GM12801 (cell line): Measurements from ENCODE around the gene KCNH2.

Source experiments
- TF ChIP-seq, protein P1 (sequence below): IDR thresholded peaks from one replicate; pipeline ENCODE4 v1.5.1; 2011; ENCODE audit warnings: control low read depth; ENCODE audit not compliant: insufficient read length; ENCODE audit errors: extremely low read depth

KCNH2 gene

DNA sequence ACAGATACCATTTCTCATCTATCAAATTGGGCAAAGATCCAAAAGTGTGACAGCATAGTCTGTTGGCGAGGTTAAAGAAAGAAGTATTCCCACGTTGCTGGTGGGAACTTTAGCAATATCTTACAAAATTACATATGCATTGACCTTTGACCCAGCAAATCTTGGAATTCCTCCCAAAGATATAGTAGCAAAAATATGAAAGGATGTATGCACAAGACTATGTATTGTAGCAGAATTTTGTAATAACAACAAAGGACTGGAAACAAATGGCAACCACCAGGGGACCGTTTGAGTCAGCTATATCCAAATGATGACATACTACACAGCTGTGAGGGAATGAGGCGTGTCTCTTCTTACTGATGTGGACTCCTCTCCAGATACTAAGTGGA is 50.2 kb downstream of the KCNH2 start:
- TF ChIP-seq, protein P1, sequence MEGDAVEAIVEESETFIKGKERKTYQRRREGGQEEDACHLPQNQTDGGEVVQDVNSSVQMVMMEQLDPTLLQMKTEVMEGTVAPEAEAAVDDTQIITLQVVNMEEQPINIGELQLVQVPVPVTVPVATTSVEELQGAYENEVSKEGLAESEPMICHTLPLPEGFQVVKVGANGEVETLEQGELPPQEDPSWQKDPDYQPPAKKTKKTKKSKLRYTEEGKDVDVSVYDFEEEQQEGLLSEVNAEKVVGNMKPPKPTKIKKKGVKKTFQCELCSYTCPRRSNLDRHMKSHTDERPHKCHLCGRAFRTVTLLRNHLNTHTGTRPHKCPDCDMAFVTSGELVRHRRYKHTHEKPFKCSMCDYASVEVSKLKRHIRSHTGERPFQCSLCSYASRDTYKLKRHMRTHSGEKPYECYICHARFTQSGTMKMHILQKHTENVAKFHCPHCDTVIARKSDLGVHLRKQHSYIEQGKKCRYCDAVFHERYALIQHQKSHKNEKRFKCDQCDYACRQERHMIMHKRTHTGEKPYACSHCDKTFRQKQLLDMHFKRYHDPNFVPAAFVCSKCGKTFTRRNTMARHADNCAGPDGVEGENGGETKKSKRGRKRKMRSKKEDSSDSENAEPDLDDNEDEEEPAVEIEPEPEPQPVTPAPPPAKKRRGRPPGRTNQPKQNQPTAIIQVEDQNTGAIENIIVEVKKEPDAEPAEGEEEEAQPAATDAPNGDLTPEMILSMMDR = no peak

DNA sequence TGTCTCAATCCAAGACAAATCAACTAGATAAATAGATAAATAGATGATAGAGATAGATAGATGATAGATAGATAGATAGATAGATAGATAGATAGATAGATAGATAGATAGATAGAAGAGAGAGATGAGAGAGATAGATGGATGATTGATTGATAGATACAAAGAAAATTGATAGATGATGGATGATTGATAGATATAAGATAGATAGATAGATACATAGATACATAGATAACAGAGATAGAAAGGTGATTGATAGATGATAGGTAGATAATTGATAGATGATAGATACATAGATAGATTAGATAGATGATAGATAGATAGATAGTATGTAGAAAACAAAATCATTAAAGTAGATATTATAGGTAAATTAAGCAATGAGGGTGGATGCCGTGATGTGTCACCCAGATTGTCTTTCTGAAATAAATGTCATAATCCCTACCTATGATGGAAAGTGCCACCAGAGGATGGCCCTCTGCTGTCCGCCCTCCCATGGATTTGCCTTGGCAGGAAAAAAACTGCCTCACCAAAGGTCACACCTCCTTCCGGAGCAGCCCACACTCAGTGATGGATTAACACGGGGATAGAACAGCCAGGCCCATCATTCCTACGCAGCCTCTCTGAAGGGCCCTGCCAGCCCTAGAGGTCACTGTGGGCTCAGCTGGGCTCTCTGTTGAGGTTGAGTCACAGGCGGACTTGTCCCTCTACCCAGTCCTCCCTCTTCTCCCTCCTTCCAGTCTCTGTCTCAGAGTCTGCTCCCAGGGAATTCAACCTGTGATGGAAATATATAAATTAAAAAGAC is 50.8 kb downstream of the KCNH2 start:
- TF ChIP-seq, protein P1 = no peak

DNA sequence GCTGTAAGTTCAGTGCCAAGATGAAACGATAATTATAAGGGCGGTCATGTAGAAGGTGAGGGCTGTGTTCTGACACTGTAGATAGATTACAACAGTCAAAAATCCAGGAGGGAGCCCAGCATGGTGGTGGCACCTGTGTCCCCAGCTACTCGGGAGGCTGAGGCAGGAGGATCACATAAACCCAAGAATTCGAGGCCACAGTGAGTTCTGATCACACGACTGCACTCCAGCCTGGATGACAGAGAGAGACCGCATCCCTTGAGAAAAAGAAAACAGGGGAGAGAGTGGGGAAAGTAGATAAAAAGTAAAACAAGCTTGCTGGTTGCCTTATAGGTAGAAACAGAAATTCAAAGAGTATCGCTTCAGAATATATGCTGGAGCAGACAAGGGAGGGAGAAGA is 52.1 kb downstream of the KCNH2 start:
- TF ChIP-seq, protein P1 = no peak

DNA sequence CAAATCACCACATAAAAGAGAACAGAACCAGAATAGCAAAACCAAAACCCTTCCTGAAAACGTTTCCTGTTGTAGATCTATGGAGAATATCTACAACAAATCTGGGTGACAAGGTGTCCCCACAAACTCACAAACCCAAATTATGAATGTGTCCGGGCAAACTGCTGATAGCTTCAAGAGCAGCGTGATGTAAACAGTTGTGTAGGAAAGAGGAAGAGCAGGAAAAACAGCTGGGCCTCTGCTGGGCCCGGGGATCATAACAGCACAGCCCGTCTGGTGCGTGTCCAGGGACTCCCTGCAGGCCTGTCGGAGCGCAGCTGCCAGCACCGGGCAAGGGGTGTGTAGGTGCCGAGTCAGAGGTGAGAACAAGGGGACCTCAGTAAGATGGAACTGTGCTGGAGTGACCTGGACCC is 53.7 kb downstream of the KCNH2 start:
- TF ChIP-seq, protein P1 = no peak

DNA sequence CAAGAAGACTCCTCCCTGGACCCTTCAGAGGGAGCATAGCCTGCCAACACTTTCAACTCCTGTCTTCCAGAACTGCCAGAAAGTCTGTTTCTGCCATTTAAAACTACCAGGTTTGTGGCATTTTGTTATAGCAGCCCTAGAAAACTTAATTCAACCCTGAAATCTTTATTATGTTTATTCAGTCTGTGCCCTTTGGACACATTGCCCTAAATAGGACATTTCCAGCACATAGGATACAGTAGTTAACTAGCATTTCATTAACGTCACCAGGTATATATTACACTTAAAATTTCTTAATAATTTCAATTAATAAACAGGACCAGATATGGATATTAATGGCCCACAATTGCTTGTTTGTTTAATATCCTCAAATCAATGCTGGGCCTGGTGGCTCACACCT is 54.3 kb downstream of the KCNH2 start:
- TF ChIP-seq, protein P1 = no peak

DNA sequence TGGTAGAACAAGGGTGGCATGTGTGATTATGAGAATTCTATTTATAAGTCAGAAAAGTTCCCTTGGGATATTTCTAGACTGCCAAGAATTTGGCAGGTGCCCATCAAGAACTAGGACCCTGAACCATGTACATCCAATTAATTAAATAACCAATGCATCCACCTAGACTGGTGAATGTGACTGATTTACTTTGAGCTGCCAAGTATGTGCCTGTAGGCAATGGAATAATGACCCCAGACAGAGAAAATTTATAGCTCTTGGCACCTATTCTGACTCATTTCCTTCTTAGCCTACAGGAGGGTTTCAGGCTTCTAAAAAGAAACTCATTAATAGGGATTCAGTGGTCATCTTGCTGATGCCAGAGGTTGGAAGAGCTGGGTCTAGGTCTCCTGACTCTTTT is 54.9 kb downstream of the KCNH2 start:
- TF ChIP-seq, protein P1 = no peak

DNA sequence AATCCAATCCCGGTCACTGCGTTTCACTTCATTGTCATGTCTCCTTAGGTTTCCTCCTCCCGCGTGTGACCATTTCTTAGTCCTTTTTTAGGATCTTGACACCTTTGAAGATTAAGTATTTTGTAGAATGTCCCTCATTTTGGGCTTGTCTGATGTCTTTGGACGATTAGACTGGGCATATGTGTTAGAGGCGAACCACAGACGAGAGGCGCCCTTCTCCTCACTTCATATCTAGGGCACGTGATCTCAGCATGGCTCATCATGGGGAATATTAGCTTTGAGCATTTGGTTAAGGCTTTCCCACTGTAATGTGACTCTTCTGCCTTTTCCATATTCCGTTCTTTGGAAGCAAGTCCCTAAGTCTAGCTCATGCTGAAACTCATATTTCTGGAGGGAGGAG is 59.0 kb downstream of the KCNH2 start:
- TF ChIP-seq, protein P1 = no peak
